Mesothelial cell of epicardium (in vitro differentiated cells): Measurements from ENCODE around the gene TMEM87A. TPM values are rescaled to one million over a fixed set of nuclear protein-coding genes. Genes with fewer than 3 reads are reported as not detected.
"Not testable (repeated sequence)": the region's sequence is repeated elsewhere in the genome, so short reads cannot be mapped to it uniquely, and the experiment has no call there.

Experiments used
- DNase-seq, 2 experiments: peaks; one replicate each; pipeline ENCODE4 v3.0.0; 2021; ENCODE audit warnings: low spot score in 2 of 2; ENCODE audit not compliant: unreplicated experiment in 2 of 2
- H3K27ac Mint-ChIP-seq: 2 replicates; pipeline ENCODE4 v1.8.0; 2021; ENCODE audit warnings: mixed read lengths
- H3K27me3 Mint-ChIP-seq: 2 replicates; pipeline ENCODE4 v1.8.0; 2021; ENCODE audit warnings: low read depth, mixed read lengths
- H3K36me3 Mint-ChIP-seq: 2 replicates; pipeline ENCODE4 v1.8.0; 2021; ENCODE audit warnings: mixed read lengths
- H3K4me1 Mint-ChIP-seq: 2 replicates; pipeline ENCODE4 v1.8.0; 2021; ENCODE audit warnings: mixed read lengths
- H3K4me3 Mint-ChIP-seq: 2 replicates; pipeline ENCODE4 v1.8.0; 2021; ENCODE audit warnings: mild to moderate bottlenecking, moderate library complexity, mixed read lengths
- H3K9me3 Mint-ChIP-seq: 2 replicates; pipeline ENCODE4 v1.8.0; 2021; ENCODE audit warnings: mixed read lengths
- CTCF ChIP-seq: fragments of 200-600 bp; sonication (generic); IDR thresholded peaks from one replicate; pipeline ENCODE4 v1.5.0; 2021; ENCODE audit warnings: antibody characterized with exemption; ENCODE audit not compliant: unreplicated experiment
- total RNA-seq: library from RNA; stranded (reverse); gene quantifications from 3 replicates; pipeline ENCODE4 v1.2.1, GENCODE V29; 2021

TMEM87A gene
- 55.9 to 56.1 TPM (median 56.1 TPM) in 3 replicates for total RNA-seq

GRCh38 chr15:42272939-42273899 lies at the start of gene TMEM87A, which contains the start of gene GANC:
Gene TMEM87A, minus strand, starts transcription at chr15:42273433. Its CDS starts 35 bp downstream, at chr15:42273398.
Gene GANC, plus strand, starts transcription at chr15:42273201. Its CDS starts 1,281 bp downstream, at chr15:42274482.
- TF ChIP-seq CTCF, result no peak
- Mint-ChIP-seq H3K36me3 (peaks cover under 1% of the 10 kb centered on the region), H3K27me3 (no peaks in the 10 kb centered on the region), H3K9me3 (no peaks in the 10 kb centered on the region), H3K4me1 (peaks cover 44% of the 10 kb centered on the region), H3K4me3 (peak within 1 kb of the TSS; percentile 99), H3K27ac (peak within 1 kb of the TSS; percentile 100)
- DNase-seq, result peak; percentile 89 to 93

- Mint-ChIP-seq H3K27me3 (no peaks in the 10 kb centered on the region), H3K36me3 (peaks cover 24% of the 10 kb centered on the region), H3K27ac (no peak overlapping the region), H3K9me3 (no peaks in the 10 kb centered on the region), H3K4me1 (no peaks in the 10 kb centered on the region), H3K4me3 (no peak overlapping the region)
- DNase-seq, result no peak
- no peak for TF ChIP-seq CTCF
Measured at GRCh38 chr15:42319206-42319605, 46.0 kb upstream of the TMEM87A start.

- DNase-seq, H3K4me3 Mint-ChIP-seq, H3K4me1 Mint-ChIP-seq, H3K9me3 Mint-ChIP-seq, H3K27ac Mint-ChIP-seq, H3K27me3 Mint-ChIP-seq: not testable (repeated sequence)
- peaks cover 13% of the 10 kb centered on the region for H3K36me3 Mint-ChIP-seq
Measured at GRCh38 chr15:42316282-42316805, 43.1 kb upstream of the TMEM87A start.

GRCh38 chr15:42315521-42315920 lies 42.3 kb upstream of the TMEM87A start:
- Mint-ChIP-seq H3K27me3 (no peaks in the 10 kb centered on the region), H3K27ac (no peak overlapping the region), H3K9me3 (no peaks in the 10 kb centered on the region), H3K4me3 (no peak overlapping the region), H3K4me1 (no peaks in the 10 kb centered on the region), H3K36me3 (peaks cover 16% of the 10 kb centered on the region)
- no peak for DNase-seq
- TF ChIP-seq CTCF, result no peak

GRCh38 chr15:42314818-42315217 lies 41.6 kb upstream of the TMEM87A start:
- H3K9me3 Mint-ChIP-seq, result no peaks in the 10 kb centered on the region
- no peak overlapping the region for H3K4me3 Mint-ChIP-seq
- peaks cover 20% of the 10 kb centered on the region for H3K36me3 Mint-ChIP-seq
- H3K27ac Mint-ChIP-seq, result no peak overlapping the region
- TF ChIP-seq CTCF, result no peak
- no peaks in the 10 kb centered on the region for H3K4me1 Mint-ChIP-seq
- no peaks in the 10 kb centered on the region for H3K27me3 Mint-ChIP-seq
- no peak for DNase-seq

GRCh38 chr15:42313463-42313862 lies 40.2 kb upstream of the TMEM87A start:
- Mint-ChIP-seq H3K27ac (no peak overlapping the region), H3K4me1 (no peaks in the 10 kb centered on the region), H3K4me3 (no peak overlapping the region), H3K9me3 (no peaks in the 10 kb centered on the region), H3K36me3 (peaks cover 22% of the 10 kb centered on the region), H3K27me3 (no peaks in the 10 kb centered on the region)
- no peak for TF ChIP-seq CTCF
- DNase-seq, result no peak
